Fibroblast of the aortic adventitia (primary cell): ENCODE data around the gene DGKD. TPM values are rescaled to one million over a fixed set of nuclear protein-coding genes. Genes with fewer than 3 reads are reported as not detected.

Source experiments
- DNase-seq: peaks from one replicate; pipeline ENCODE4 v3.0.0-alpha.2; 2010; ENCODE audit warnings: low read depth
- H3K4me3 ChIP-seq: 2 replicates; pipeline ENCODE4 v1.5.1; 2011; ENCODE audit warnings: low read depth, mild to moderate bottlenecking, control low read depth, low read length, moderate library complexity
- CTCF ChIP-seq: IDR thresholded peaks from 2 replicates; pipeline ENCODE4 v1.5.1; 2011; ENCODE audit warnings: mild to moderate bottlenecking, low read length, control low read depth, inconsistent platforms; ENCODE audit not compliant: insufficient read depth
- total RNA-seq: library from RNA; depleted of rRNA; stranded (reverse); fragments of >200 nt; gene quantifications from 2 replicates; pipeline ENCODE4 v1.2.3, GENCODE V29; 2012; ENCODE audit warnings: low replicate concordance

The DGKD gene
- total RNA-seq, 1 donor: 4.1 TPM

- TF ChIP-seq CTCF: no peak
- H3K4me3 ChIP-seq: no peak overlapping the region
- no peak for DNase-seq
Measured at GRCh38 chr2:233450864-233451575, 96.7 kb downstream of the DGKD start.

GRCh38 chr2:233451950-233452349, 97.7 kb downstream of the DGKD start:
- no peak overlapping the region for H3K4me3 ChIP-seq
- no peak for TF ChIP-seq CTCF
- no peak for DNase-seq

- H3K4me3 ChIP-seq: no peak overlapping the region
- no peak for DNase-seq
- no peak for TF ChIP-seq CTCF
Measured at GRCh38 chr2:233453111-233453915, 99.0 kb downstream of the DGKD start.

GRCh38 chr2:233453916-233454315, 99.6 kb downstream of the DGKD start:
- no peak for DNase-seq
- no peak for TF ChIP-seq CTCF
- no peak overlapping the region for H3K4me3 ChIP-seq

- no peak for TF ChIP-seq CTCF
- no peak for DNase-seq
- no peak overlapping the region for H3K4me3 ChIP-seq
Measured at GRCh38 chr2:233455006-233455405, 100.7 kb downstream of the DGKD start.

GRCh38 chr2:233455491-233455890, 101.2 kb downstream of the DGKD start:
- no peak overlapping the region for H3K4me3 ChIP-seq
- no peak for TF ChIP-seq CTCF
- DNase-seq: no peak
